Caco-2 (cell line): Measurements from ENCODE around the gene DNHD1. TPM values are rescaled to one million over a fixed set of nuclear protein-coding genes. Genes with fewer than 3 reads are reported as not detected.
A peak's percentile ranks its signal among the peaks of the same experiment; 100 is the strongest.

Experiments
- BruUV-seq: library from RNA; stranded (reverse); fragments of 400-500 nt; replicated peaks from 2 replicates; lab custom pipeline; 2021; lab: Mats Ljungman, UMichigan
- CTCF ChIA-PET: fragments of 300-600 bp; sonication (Branson Sonifier 250); formaldehyde crosslinking; loops from one replicate; lab custom pipeline; 2022; ENCODE audit warnings: antibody characterized with exemption; lab: Charles Lee
- POLR2A ChIA-PET: fragments of 300-600 bp; sonication (Branson Sonifier 250); formaldehyde crosslinking; loops from one replicate; lab custom pipeline; 2022; ENCODE audit warnings: antibody characterized with exemption; lab: Charles Lee
- DNase-seq, 2 experiments: peaks; one replicate each; pipeline versions ENCODE4 v3.0.0 to v3.0.0-alpha.2; 2020 to 2022
- H3K27me3 ChIP-seq: replicated peaks from 2 replicates; pipeline ENCODE4 v1.6.0; 2011; ENCODE audit warnings: low read length; ENCODE audit not compliant: control insufficient read depth, insufficient read depth
- H3K36me3 ChIP-seq: 2 replicates; pipeline ENCODE4 v1.5.1; 2011; ENCODE audit warnings: low read length; ENCODE audit not compliant: control insufficient read depth, insufficient read depth
- H3K4me1 ChIP-seq: fragments of 250-450 bp; sonication (Bioruptor Pico); 2 replicates; pipeline ENCODE4 v1.5.1; 2020; ENCODE audit warnings: mild to moderate bottlenecking
- H3K4me3 ChIP-seq: 2 replicates; pipeline ENCODE4 v1.5.1; 2011; ENCODE audit warnings: low read depth, mild to moderate bottlenecking, control low read depth, low read length
- H3K9me3 ChIP-seq: fragments of 250-450 bp; sonication (Bioruptor Pico); 2 replicates; pipeline ENCODE4 v1.5.1; 2020; ENCODE audit warnings: mild to moderate bottlenecking, moderate library complexity
- H3K27ac Mint-ChIP-seq: one replicate; pipeline ENCODE4 v1.8.0; 2022; ENCODE audit warnings: mixed read lengths; ENCODE audit not compliant: unreplicated experiment
- H3K27me3 Mint-ChIP-seq: one replicate; pipeline ENCODE4 v1.8.0; 2022; ENCODE audit warnings: mixed read lengths; ENCODE audit not compliant: insufficient read depth, unreplicated experiment
- H3K36me3 Mint-ChIP-seq: one replicate; pipeline ENCODE4 v1.8.0; 2022; ENCODE audit warnings: mild to moderate bottlenecking, mixed read lengths; ENCODE audit not compliant: insufficient read depth, unreplicated experiment
- H3K4me1 Mint-ChIP-seq: one replicate; pipeline ENCODE4 v1.8.0; 2022; ENCODE audit warnings: low read depth, mixed read lengths; ENCODE audit not compliant: unreplicated experiment
- H3K4me3 Mint-ChIP-seq: one replicate; pipeline ENCODE4 v1.8.0; 2022; ENCODE audit warnings: mild to moderate bottlenecking, moderate library complexity, mixed read lengths; ENCODE audit not compliant: unreplicated experiment
- H3K9me3 Mint-ChIP-seq: one replicate; pipeline ENCODE4 v1.8.0; 2022; ENCODE audit warnings: mixed read lengths; ENCODE audit not compliant: unreplicated experiment
- intact Hi-C: fragments of 100-400 bp; cut with micrococcal nuclease; formaldehyde crosslinking; loops from one replicate; pipeline ENCODE4 v1.10.0; 2022; ENCODE audit not compliant: unreplicated experiment
- total RNA-seq: library from RNA; stranded (reverse); gene quantifications from 2 replicates; pipeline ENCODE4 v1.2.3, GENCODE V29; 2022
- TF ChIP-seq, protein P1 (sequence below), 2 experiments: fragments of 200-600 bp in 1 of 2; IDR thresholded peaks; 1 replicate in 1 of 2; 2 replicates in 1 of 2; pipeline versions ENCODE4 v1.5.1 to v1.8.0; 2011 to 2022; ENCODE audit warnings: antibody characterized with exemption in 1 of 2, control low read depth in 1 of 2, inconsistent platforms in 1 of 2, low read depth in 1 of 2, low read length in 1 of 2, mild to moderate bottlenecking in 1 of 2, moderate library complexity in 1 of 2; ENCODE audit not compliant: insufficient read depth in 1 of 2, severe bottlenecking in 1 of 2, unreplicated experiment in 1 of 2

DNHD1 gene
- total RNA-seq, 1 experiment from 2014 or later, result 5.7 TPM

GRCh38 chr11:6616596-6617250 lies 119.6 kb downstream of the DNHD1 start:
- H3K27me3 ChIP-seq, result no peaks in the 10 kb centered on the region
- Mint-ChIP-seq H3K27me3 (no peaks in the 10 kb centered on the region), H3K4me3 (no peak overlapping the region), H3K4me1 (no peaks in the 10 kb centered on the region), H3K36me3 (no peaks in the 10 kb centered on the region), H3K27ac (no peak overlapping the region), H3K9me3 (no peaks in the 10 kb centered on the region)
- DNase-seq, result no peak
- TF ChIP-seq, protein P1, sequence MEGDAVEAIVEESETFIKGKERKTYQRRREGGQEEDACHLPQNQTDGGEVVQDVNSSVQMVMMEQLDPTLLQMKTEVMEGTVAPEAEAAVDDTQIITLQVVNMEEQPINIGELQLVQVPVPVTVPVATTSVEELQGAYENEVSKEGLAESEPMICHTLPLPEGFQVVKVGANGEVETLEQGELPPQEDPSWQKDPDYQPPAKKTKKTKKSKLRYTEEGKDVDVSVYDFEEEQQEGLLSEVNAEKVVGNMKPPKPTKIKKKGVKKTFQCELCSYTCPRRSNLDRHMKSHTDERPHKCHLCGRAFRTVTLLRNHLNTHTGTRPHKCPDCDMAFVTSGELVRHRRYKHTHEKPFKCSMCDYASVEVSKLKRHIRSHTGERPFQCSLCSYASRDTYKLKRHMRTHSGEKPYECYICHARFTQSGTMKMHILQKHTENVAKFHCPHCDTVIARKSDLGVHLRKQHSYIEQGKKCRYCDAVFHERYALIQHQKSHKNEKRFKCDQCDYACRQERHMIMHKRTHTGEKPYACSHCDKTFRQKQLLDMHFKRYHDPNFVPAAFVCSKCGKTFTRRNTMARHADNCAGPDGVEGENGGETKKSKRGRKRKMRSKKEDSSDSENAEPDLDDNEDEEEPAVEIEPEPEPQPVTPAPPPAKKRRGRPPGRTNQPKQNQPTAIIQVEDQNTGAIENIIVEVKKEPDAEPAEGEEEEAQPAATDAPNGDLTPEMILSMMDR (IDR thresholded peaks at IDR 0.05; ENCODE audit: insufficient read depth in 1 of 2, low read depth in 1 of 2, low read length in 1 of 2, severe bottlenecking in 1 of 2, unreplicated experiment in 1 of 2), result no peak
- intact Hi-C loops, result loop anchor here (10.0 kb wide), 2 partner anchors 222 to 382 kb away; partner anchors contain the start of genes CNGA4, FHIP1B and SMPD1
- no peaks in the 10 kb centered on the region for H3K36me3 ChIP-seq
- CTCF ChIA-PET, result no interaction called here
- BruUV-seq, result no TSS peak
- POLR2A ChIA-PET, result no interaction called here
- H3K4me3 ChIP-seq, result no peak overlapping the region
- H3K9me3 ChIP-seq, result no peaks in the 10 kb centered on the region
- peaks cover 6% of the 10 kb centered on the region for H3K4me1 ChIP-seq

GRCh38 chr11:6617315-6617781 lies 120.3 kb downstream of the DNHD1 start:
- Mint-ChIP-seq H3K9me3 (no peaks in the 10 kb centered on the region), H3K27me3 (no peaks in the 10 kb centered on the region), H3K27ac (no peak overlapping the region), H3K4me3 (no peak overlapping the region), H3K36me3 (no peaks in the 10 kb centered on the region), H3K4me1 (no peaks in the 10 kb centered on the region)
- no peaks in the 10 kb centered on the region for H3K27me3 ChIP-seq
- H3K4me3 ChIP-seq, result no peak overlapping the region
- intact Hi-C loops, result loop anchor here (10.0 kb wide), 2 partner anchors 223 to 383 kb away; partner anchors contain the start of genes CNGA4, FHIP1B and SMPD1
- TF ChIP-seq, protein P1 (IDR thresholded peaks at IDR 0.05; ENCODE audit: insufficient read depth in 1 of 2, low read depth in 1 of 2, low read length in 1 of 2, severe bottlenecking in 1 of 2, unreplicated experiment in 1 of 2), result no peak
- H3K36me3 ChIP-seq, result no peaks in the 10 kb centered on the region
- no TSS peak for BruUV-seq
- H3K9me3 ChIP-seq, result no peaks in the 10 kb centered on the region
- ChIA-PET CTCF (no interaction called here), POLR2A (no interaction called here)
- H3K4me1 ChIP-seq, result peaks cover 6% of the 10 kb centered on the region
- DNase-seq, result no peak

DNA sequence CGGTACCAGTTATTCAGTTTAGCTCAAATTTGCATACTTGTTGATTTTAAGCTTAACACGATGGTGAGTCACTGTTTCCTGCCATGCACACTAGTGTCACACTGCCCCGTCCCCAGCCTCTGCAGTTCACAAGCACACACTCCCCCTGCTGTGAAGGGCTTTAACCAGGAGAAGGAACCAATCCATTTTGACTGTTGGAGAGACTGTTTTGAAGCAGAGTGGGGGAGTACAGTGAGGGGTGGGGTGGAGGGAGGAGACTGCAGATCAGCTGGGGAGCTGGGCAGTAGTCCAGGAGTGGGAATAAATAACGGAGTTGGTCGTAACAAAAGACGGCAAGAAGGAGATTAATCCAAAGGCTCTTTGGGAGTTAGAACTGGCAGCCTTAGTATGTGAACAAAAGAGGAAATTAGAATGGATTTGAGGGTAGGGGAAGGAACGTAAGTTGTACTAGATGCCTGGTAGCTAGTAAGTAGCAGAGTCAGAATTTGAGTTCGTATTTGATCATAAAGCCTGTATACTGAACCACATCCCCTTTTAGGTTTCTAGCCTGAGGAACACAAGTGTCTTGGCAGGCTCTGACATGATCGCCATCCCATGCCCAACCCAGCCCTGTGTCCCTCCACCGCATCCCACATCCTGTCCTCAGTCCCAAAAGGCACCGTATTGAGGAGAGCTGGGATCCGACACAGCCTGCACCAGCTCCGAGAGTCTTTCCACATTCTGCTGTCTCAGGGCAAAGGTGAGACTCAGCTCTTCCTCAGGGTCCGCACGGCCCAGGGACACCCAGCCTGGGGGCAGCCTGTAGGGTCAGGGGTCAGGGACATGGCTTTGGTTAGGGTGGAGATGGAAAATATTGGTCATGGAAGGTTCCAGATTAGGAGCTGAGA lies 121.3 kb downstream of the DNHD1 start:
- DNase-seq, result no peak
- CTCF ChIA-PET, result interaction anchor here (0.6 to 1.6 kb wide), 9 partner anchors 12 to 240 kb away, joined by 3 to 9 read pairs (median 6); partner anchors contain the start of genes MRPL17 and TRIM3
- Histone ChIP-seq H3K4me1 (no peaks in the 10 kb centered on the region), H3K4me3 (peak overlapping the region; percentile 82), H3K27me3 (no peaks in the 10 kb centered on the region), H3K36me3 (no peaks in the 10 kb centered on the region), H3K9me3 (no peaks in the 10 kb centered on the region)
- Mint-ChIP-seq H3K4me1 (no peaks in the 10 kb centered on the region), H3K27ac (no peak overlapping the region), H3K27me3 (no peaks in the 10 kb centered on the region), H3K4me3 (no peak overlapping the region), H3K36me3 (no peaks in the 10 kb centered on the region), H3K9me3 (no peaks in the 10 kb centered on the region)
- POLR2A ChIA-PET, result interaction anchor here (0.6 to 1.6 kb wide), 4 partner anchors 12 to 137 kb away, joined by 3 to 11 read pairs (median 7); partner anchors contain the start of genes ARFIP2, MRPL17 and TIMM10B
- TF ChIP-seq, protein P1 (IDR thresholded peaks at IDR 0.05; ENCODE audit: insufficient read depth in 1 of 2, low read depth in 1 of 2, low read length in 1 of 2, severe bottlenecking in 1 of 2, unreplicated experiment in 1 of 2), result no peak
- intact Hi-C loops, result loop anchor here (1.0 to 10.0 kb wide), 3 partner anchors 15 to 384 kb away; partner anchors contain the start of genes CNGA4, FHIP1B, ILK and RRP8
- BruUV-seq, result no TSS peak
